Fibroblast of mammary gland (primary cell): ENCODE measurements around the gene CACNB2.

ENCODE experiments used
- DNase-seq: peaks from one replicate; pipeline ENCODE4 v3.0.0-alpha.2; 2010; ENCODE audit warnings: low read depth
- H3K4me3 ChIP-seq: 2 replicates; pipeline ENCODE4 v1.5.1; 2011; ENCODE audit warnings: low read depth, mild to moderate bottlenecking, low read length, moderate library complexity; ENCODE audit not compliant: control insufficient read depth
- CTCF ChIP-seq: conservative IDR thresholded peaks from 2 replicates; pipeline ENCODE4 v1.5.1; 2011; ENCODE audit warnings: low read depth, low read length, inconsistent platforms; ENCODE audit not compliant: control insufficient read depth, insufficient read depth

CACNB2 gene

GRCh38 chr10:18100669-18101068 is 39.6 kb upstream of the CACNB2 start:
- peak; percentile 42 for DNase-seq
- no peak overlapping the region for H3K4me3 ChIP-seq

GRCh38 chr10:18102404-18102803 is 37.8 kb upstream of the CACNB2 start:
- DNase-seq: no peak
- no peak overlapping the region for H3K4me3 ChIP-seq
- TF ChIP-seq CTCF: no peak

More at GRCh38 chr10:18100669-18101068, 39.6 kb upstream of the CACNB2 start:
- TF ChIP-seq CTCF: no peak

DNA sequence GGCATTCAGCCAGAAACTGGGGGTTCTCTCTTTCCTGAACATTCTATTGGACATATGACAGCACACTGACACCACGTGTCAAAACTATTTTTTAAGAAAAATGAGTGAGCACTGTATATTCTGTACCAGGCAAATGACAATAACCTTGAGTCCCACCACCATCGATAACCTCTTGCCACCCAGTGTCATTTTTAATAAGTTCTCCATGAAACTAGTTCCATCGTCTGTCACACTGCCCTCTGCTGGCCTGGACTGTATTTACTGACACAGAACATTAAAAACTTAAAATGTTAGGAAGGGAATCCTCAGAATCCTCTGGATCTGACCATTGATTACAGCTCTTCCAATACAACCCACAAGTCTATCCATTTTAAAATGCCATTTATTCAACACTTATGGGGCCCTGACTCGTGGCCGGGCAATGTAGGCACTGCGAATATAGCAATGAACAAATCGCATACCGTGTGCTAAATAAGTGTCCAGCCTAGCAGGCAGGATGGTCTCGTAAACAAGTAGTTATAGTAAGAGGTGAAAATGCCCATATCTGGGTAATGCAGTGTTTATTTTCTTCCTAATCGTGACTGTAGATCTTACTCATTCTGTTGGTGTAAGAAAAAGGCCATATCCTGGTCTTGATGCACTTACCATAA is 35.9 kb upstream of the CACNB2 start:
- peak; percentile 65 for TF ChIP-seq CTCF
- peak; percentile 63 for DNase-seq
- no peak overlapping the region for H3K4me3 ChIP-seq

- TF ChIP-seq CTCF: no peak
- no peak for DNase-seq
These were observed 30.8 kb upstream of the CACNB2 start for GRCh38 chr10:18109341-18109870.

GRCh38 chr10:18113881-18114280 is 26.3 kb upstream of the CACNB2 start:
- no peak for TF ChIP-seq CTCF
- peak; percentile 3 for DNase-seq
- no peak overlapping the region for H3K4me3 ChIP-seq

More at GRCh38 chr10:18109341-18109870, 30.8 kb upstream of the CACNB2 start:
- H3K4me3 ChIP-seq: no peak overlapping the region

DNA sequence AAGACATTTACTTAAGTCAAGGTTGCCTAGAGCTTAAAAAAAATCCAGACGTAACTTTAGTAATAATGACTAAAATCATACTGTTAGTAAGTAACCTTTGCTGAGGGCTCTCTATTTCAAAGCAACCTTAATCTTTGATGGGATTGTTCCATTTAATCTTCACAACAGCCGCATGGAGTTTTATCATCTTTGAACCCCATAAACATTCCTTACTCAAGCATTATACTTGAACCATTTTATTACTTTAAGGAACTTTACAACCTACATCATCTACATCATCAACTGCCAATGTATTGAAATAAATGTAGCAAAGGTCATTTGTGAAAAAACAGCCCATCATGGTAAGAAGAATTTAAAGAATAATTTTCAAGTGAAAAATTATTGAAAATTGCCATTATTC is 22.9 kb upstream of the CACNB2 start:
- TF ChIP-seq CTCF: no peak
- H3K4me3 ChIP-seq: no peak overlapping the region
- DNase-seq: no peak
